ENCODE data around the gene KPNA6. TPM values are rescaled to one million over a fixed set of nuclear protein-coding genes. Genes with fewer than 3 reads are reported as not detected.
"Not testable (repeated sequence)": the region's sequence is repeated elsewhere in the genome, so short reads cannot be mapped to it uniquely, and the experiment has no call there.

The KPNA6 gene
- total RNA-seq, 1 experiment from 2014 or later = 114 TPM

DNA sequence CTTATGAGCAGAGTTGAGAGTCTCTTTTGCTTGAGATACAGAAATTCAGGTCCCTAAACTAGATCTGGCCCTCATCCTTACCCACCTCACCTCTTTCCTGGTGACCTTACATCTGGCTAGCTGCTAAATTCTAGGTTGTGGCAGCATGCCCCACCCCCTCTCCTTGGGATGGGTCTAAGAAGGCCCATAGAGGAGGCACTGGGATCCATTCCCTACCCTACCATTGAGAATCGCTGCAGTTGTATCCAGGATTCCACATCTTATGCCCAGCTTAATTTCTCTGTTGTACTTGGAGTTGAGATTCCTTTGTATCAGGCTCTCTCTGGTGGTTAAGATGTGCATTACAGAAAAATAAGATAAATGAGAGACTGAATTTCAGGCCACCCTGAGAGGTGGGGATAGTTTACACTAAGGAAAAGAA lies 44.6 kb upstream of the KPNA6 start:
- H3K36me3 Mint-ChIP-seq (ENCODE audit: insufficient read depth in 1 of 3, low read depth in 3 of 3) = peaks cover 24 to 43% (median 37%) of the 10 kb centered on the region in 3 experiments
- no CpG with 5 or more reads among the region's 1 CpG for WGBS (ENCODE audit: extremely low coverage, insufficient read length, low lambda C conversion rate)
- H3K27me3 Mint-ChIP-seq (ENCODE audit: low read depth) = peaks cover 5% of the 10 kb centered on the region
- Histone ChIP-seq H3T11ph (ENCODE audit: low read length) (no peak overlapping the region), H4K20me1 (ENCODE audit: control insufficient read depth, insufficient read depth, insufficient read length) (no peaks in the 10 kb centered on the region), H3K23me2 (ENCODE audit: insufficient read length, low read depth, low read length, poor library complexity, severe bottlenecking) (no peaks in the 10 kb centered on the region), H4K91ac (ENCODE audit: insufficient read length, low read depth, low read length) (no peak overlapping the region), H4K8ac (replicated peaks; ENCODE audit: insufficient read length, low read depth, low read length) (no peak overlapping the region), H3K4me1 (ENCODE audit: insufficient read depth, low read length) (no peaks in the 10 kb centered on the region), H2AFZ (ENCODE audit: low read length) (no peak overlapping the region), H2BK5ac (ENCODE audit: insufficient read length, low read length) (no peak overlapping the region), H3K23ac (ENCODE audit: insufficient read length, low read depth, low read length) (no peak overlapping the region), H3K27ac (ENCODE audit: insufficient read length, low read depth, low read length) (no peak overlapping the region), H3K9me3 (ENCODE audit: control insufficient read depth, low read depth, low read length) (no peaks in the 10 kb centered on the region), H2BK12ac (ENCODE audit: insufficient read length, low read depth, low read length) (no peak overlapping the region), H3K56ac (ENCODE audit: insufficient read length, low read depth, low read length) (no peak overlapping the region), H3K14ac (ENCODE audit: insufficient read depth, low read length) (no peak overlapping the region), H3K79me1 (ENCODE audit: insufficient read depth, low read depth, low read length, poor library complexity, severe bottlenecking) (no peaks in the 10 kb centered on the region), H3K9ac (ENCODE audit: extremely low read depth, insufficient read length, low read length) (no peak overlapping the region), H2BK15ac (ENCODE audit: low read depth, low read length) (no peak overlapping the region), H3K4ac (ENCODE audit: low read depth, low read length) (no peak overlapping the region), H3K4me2 (ENCODE audit: insufficient read depth, insufficient read length, low read length) (no peak overlapping the region), H3K79me2 (ENCODE audit: insufficient read depth, low read length) (no peaks in the 10 kb centered on the region), H2BK20ac (ENCODE audit: low read depth, low read length, poor library complexity, severe bottlenecking) (no peak overlapping the region), H2BK120ac (ENCODE audit: low read depth, low read length, poor library complexity, severe bottlenecking) (no peak overlapping the region), H3K27me3 (ENCODE audit: insufficient read depth, low read length) (no peaks in the 10 kb centered on the region), H3K18ac (ENCODE audit: insufficient read length, low read depth, low read length) (no peak overlapping the region), H2AK5ac (ENCODE audit: insufficient read length, low read length) (no peak overlapping the region), H4K5ac (ENCODE audit: insufficient read length, low read depth, low read length) (no peak overlapping the region)
- peak overlapping the region in 1 of 2 experiments; percentile 31; a peak in 1 of 5 replicates for H3K4me3 Mint-ChIP-seq
- no peak for DNase-seq
- H3K4me1 Mint-ChIP-seq = peaks cover 43 to 57% of the 10 kb centered on the region in 2 experiments
- peak overlapping the region; percentile 79 to 95 (median 93); a peak in 4 of 7 replicates for H3K27ac Mint-ChIP-seq
- TF ChIP-seq, protein P1, sequence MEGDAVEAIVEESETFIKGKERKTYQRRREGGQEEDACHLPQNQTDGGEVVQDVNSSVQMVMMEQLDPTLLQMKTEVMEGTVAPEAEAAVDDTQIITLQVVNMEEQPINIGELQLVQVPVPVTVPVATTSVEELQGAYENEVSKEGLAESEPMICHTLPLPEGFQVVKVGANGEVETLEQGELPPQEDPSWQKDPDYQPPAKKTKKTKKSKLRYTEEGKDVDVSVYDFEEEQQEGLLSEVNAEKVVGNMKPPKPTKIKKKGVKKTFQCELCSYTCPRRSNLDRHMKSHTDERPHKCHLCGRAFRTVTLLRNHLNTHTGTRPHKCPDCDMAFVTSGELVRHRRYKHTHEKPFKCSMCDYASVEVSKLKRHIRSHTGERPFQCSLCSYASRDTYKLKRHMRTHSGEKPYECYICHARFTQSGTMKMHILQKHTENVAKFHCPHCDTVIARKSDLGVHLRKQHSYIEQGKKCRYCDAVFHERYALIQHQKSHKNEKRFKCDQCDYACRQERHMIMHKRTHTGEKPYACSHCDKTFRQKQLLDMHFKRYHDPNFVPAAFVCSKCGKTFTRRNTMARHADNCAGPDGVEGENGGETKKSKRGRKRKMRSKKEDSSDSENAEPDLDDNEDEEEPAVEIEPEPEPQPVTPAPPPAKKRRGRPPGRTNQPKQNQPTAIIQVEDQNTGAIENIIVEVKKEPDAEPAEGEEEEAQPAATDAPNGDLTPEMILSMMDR (conservative IDR thresholded peaks at IDR 0.05) = peak; percentile 60
- H3K9me3 Mint-ChIP-seq = no peaks in the 10 kb centered on the region

DNA sequence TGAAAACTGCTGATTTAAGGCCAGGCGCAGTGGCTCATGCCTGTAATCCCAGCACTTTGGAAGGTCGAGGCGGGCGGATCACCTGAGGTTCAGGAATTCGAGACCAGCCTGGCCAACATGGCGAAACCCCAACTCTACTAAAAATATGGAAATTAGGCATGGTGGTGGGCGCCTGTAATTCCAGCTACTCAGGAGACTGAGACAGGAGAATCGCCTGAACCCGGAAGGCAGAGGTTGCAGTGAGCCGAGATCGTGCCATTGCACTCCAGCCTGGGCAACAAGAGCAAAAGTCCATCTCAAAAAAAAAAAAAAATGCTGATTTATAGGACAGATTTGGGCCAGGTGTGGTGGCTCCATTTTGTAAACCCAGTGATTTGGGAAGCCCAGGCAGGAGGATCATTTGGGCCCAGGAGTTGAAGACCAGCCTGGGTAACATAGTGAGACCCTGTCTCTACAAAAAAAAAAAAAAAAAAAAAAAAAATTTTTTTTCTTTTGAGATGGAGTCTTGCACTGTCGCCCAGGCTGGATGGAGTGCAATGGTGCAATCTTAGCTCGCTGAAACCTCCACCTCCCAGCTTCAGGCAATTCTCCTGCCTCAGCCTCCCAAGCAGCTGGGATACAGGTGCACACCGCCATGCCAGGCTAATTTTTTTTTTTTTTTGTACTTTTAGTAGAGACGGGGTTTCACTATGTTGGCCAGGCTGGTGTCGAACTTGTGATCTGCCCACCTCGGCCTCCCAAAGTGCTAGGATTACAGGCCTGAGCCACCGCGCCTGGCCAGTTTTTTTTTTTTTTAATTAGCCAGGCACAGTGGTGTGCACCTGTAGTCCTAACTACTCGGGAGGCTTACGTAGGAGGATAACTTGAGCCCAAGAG lies 42.0 kb upstream of the KPNA6 start:
- H4K5ac ChIP-seq (ENCODE audit: insufficient read length, low read depth, low read length); H3K56ac ChIP-seq (ENCODE audit: insufficient read length, low read depth, low read length); H3K4me2 ChIP-seq (ENCODE audit: insufficient read depth, insufficient read length, low read length); H3K9ac ChIP-seq (ENCODE audit: extremely low read depth, insufficient read length, low read length); H2BK12ac ChIP-seq (ENCODE audit: insufficient read length, low read depth, low read length); H2BK5ac ChIP-seq (ENCODE audit: insufficient read length, low read length); H2BK20ac ChIP-seq (ENCODE audit: low read depth, low read length, poor library complexity, severe bottlenecking); H3K79me2 ChIP-seq (ENCODE audit: insufficient read depth, low read length); H2BK15ac ChIP-seq (ENCODE audit: low read depth, low read length); H3T11ph ChIP-seq (ENCODE audit: low read length); H4K8ac ChIP-seq (replicated peaks; ENCODE audit: insufficient read length, low read depth, low read length); H3K23ac ChIP-seq (ENCODE audit: insufficient read length, low read depth, low read length); H3K23me2 ChIP-seq (ENCODE audit: insufficient read length, low read depth, low read length, poor library complexity, severe bottlenecking); H3K9me3 Mint-ChIP-seq; DNase-seq; H3K4me1 ChIP-seq (ENCODE audit: insufficient read depth, low read length); H3K14ac ChIP-seq (ENCODE audit: insufficient read depth, low read length); H2BK120ac ChIP-seq (ENCODE audit: low read depth, low read length, poor library complexity, severe bottlenecking); H4K91ac ChIP-seq (ENCODE audit: insufficient read length, low read depth, low read length); H3K9me3 ChIP-seq (ENCODE audit: control insufficient read depth, low read depth, low read length); H3K27ac ChIP-seq (ENCODE audit: insufficient read length, low read depth, low read length); H3K4me3 Mint-ChIP-seq; H4K20me1 ChIP-seq (ENCODE audit: control insufficient read depth, insufficient read depth, insufficient read length); H3K27me3 ChIP-seq (ENCODE audit: insufficient read depth, low read length); H2AFZ ChIP-seq (ENCODE audit: low read length); H3K18ac ChIP-seq (ENCODE audit: insufficient read length, low read depth, low read length); H3K4ac ChIP-seq (ENCODE audit: low read depth, low read length); H2AK5ac ChIP-seq (ENCODE audit: insufficient read length, low read length); H3K79me1 ChIP-seq (ENCODE audit: insufficient read depth, low read depth, low read length, poor library complexity, severe bottlenecking): not testable (repeated sequence)
- Mint-ChIP-seq H3K27ac (0 out of 7 replicates have a peak overlapping the region, but pooled peaks of 1 of the 3 experiments have one; percentile 16), H3K27me3 (ENCODE audit: low read depth) (peaks cover 13% of the 10 kb centered on the region), H3K4me1 (peaks cover 34 to 47% of the 10 kb centered on the region in 2 experiments), H3K36me3 (ENCODE audit: insufficient read depth in 1 of 3, low read depth in 3 of 3) (peaks cover 9 to 19% (median 12%) of the 10 kb centered on the region in 3 experiments)
- no CpG with 5 or more reads among the region's 21 CpGs for WGBS (ENCODE audit: extremely low coverage, insufficient read length, low lambda C conversion rate)

Measured in H9 (cell line).